GF-D8 (cell line): ENCODE measurements around the gene ELAVL1.
A peak's percentile ranks its signal among the peaks of the same experiment; 100 is the strongest.
"Not testable (repeated sequence)": the region's sequence is repeated elsewhere in the genome, so short reads cannot be mapped to it uniquely, and the experiment has no call there.

Experiments
- DNase-seq: peaks from one replicate; lab custom pipeline; 2025; lab: John Stamatoyannopoulos, UW

Gene ELAVL1

DNA sequence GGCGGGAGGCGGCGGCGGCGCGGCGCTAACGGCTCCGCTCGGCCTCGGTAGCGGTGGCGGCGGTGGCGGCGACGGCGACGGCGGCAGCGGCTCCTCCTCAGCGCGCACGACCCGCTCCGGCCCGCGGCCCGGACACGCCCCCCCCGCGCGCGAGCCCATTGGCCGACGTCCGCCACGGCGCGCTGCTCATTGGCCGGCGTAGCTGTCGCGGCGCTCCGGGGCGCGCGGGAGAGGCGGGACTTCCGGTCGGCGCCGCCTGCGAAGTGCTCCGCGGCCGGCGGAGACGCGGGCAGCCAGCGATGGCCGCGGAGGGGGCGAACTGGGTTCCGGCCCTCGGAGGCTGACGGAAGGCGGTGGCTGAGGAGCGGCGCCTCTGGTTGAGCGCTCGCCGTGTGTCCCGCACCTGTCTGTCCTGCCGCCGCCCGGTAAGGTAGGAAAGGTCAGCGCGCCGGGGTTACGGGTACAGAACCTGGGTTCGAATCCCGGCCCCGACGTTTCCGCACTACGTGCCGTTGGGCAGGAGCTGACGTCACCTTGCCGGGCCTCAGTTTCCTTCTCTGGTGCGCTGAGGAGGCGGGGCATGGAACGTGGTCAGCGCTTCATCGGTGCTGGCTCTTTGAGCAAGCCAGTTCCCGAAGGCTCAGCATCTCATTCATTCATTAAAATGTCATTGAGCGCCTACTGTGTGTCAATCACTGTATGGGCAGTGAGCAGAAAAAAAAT lies at the start of gene ELAVL1:
Gene ELAVL1 (minus strand): TSS at position 108 of the 723 bp plus-strand sequence. CDS start 13,826 bp downstream, outside the sequence.
- peak; percentile 59 for DNase-seq

- no peak for DNase-seq
These were observed 48.7 kb upstream of the ELAVL1 start for GRCh38 chr19:8054169-8054568.

DNA sequence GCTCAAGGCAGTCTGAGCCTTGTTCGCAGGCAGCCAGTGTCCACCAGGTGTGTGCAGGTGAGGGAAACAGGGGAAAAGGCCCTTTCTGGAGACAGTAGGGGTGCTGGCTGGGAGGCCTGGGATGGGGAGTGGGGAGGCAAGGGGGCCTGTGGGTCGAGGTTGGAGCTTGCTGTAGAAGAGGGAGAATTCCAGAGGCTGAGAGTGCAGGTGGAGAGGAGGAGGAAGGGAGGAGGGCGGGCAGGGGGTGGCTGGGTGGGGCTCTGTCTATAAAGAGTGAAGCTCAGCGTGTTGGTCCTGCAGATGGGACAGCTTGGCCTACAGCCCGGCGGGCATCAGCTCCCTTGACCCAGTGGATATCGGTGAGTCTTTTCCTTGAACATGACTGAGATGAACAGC lies 47.0 kb upstream of the ELAVL1 start, which contains the start of gene CCL25:
Gene CCL25 (plus strand): TSS at position 297 of the 396 bp plus-strand sequence. CDS start 290 bp downstream, outside the sequence.
- DNase-seq = no peak

DNA sequence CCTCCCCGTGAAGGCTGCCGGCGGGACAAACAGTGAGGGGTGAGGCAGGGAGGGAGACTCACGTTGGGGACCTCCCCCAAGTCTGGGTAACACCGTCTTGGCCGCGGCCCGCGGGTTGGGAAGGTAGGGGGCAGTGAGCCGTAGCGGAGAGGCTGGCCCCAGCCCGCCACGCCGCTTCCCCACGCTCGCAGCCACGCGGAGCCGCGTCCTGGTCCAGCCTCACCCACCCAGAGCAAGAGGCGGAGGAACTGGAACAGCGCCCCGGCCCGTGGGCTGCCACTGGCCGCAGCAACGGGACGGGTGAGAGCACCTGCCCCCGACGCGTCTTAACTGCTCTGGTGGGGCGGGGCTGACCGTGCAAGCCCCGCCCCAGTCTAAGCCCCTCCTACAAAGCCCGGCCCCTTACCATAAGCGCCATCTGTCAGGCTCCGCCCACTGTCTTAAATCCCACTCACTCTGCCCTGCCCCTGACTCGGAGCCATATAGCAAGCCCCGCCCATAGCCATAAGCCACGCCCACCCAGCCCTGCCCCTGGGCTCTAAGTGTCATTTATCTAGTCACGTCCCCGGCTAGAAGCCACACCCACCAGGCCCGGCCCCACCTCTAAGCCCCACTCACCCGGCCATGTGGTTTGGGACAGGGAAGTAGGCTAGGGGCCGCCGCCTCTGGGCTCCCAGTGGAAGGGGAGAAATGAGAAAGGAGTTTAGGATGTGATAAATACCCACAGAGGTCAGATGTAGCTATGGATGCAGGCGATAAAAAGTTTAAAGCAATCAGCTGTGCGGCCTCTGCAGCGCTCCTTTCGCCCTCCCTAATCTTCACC lies 45.0 kb upstream of the ELAVL1 start:
- peak; percentile 93 for DNase-seq

- DNase-seq = no peak
These were observed 41.2 kb upstream of the ELAVL1 start for GRCh38 chr19:8046569-8047165.

DNA sequence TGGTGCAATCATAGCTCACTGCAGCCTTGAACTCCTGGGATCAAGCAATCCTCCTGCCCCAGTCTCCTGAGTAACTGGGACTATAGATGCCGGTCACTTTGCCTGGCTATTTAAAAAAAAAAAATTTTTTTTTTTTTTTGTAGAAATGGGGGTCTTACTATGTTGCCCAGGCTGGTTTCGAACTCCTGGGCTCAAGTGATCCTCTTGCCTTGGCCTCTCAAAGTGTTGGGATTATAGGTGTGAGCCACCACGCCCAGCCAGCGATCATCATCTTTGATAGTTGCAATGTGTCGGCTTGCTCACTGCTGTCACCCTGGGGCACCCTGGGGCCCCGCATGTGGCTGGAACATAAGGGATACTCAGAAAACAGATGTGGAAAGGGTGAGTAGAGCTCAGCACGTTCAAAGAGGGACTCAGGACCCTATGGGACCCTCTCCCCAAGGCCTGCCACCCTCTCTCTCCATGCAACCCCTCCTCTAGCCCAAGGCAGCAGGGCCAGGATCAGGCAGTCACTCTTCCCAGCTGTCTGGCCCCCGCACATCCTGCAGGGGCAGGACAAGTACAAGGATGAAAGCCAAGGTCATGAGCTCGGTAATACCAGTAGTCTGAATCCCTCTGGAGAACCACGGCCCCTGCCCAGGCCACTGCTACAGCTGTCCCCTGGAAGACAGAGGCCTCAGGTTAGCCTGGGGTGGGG lies 40.6 kb upstream of the ELAVL1 start:
- no peak for DNase-seq

- DNase-seq = no peak
These were observed 38.6 kb upstream of the ELAVL1 start for GRCh38 chr19:8044018-8044417.

GRCh38 chr19:8042900-8043299 lies 37.5 kb upstream of the ELAVL1 start:
- DNase-seq = no peak

GRCh38 chr19:8041531-8041931 lies 36.1 kb upstream of the ELAVL1 start:
- peak; percentile 2 for DNase-seq

DNA sequence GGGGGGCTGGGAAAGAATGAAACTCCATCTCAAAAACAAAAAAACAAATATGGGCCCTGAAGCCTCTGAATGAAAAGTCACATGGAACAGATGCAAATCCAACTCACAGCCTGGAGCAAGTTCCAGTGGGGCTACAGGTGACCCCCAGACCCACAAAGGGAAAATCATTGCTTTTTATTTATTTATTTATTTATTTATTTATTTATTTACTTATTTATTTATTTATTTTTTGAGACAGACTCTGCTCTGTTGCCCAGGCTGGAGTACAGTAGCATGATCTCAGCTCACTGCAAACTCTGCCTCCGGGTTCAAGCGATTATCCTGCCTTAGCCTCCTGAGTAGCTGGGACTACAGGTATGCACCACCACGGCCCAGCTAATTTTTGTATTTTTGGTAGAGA lies 33.8 kb upstream of the ELAVL1 start:
- DNase-seq = no peak

DNA sequence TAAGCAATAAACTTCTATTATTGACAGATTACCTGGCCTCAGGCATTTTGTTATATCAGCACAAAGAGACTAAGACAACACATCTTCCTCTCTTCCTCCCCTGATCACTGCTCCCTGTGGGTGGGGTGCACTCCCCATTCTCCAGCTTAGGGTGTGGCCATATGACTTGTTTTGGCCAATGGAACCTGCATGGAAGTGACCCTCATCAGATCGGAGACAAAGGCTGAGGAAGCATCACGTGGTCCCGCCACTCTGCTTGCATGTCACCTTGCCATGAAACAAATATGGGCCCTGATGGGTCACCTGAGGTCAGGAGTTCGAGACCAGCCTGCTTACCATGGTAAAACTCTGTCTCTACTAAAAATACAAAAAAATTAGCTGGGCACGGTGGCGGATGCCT lies 33.4 kb upstream of the ELAVL1 start:
- no peak for DNase-seq

GRCh38 chr19:8036434-8037099 lies 31.1 kb upstream of the ELAVL1 start:
- DNase-seq = no peak

DNA sequence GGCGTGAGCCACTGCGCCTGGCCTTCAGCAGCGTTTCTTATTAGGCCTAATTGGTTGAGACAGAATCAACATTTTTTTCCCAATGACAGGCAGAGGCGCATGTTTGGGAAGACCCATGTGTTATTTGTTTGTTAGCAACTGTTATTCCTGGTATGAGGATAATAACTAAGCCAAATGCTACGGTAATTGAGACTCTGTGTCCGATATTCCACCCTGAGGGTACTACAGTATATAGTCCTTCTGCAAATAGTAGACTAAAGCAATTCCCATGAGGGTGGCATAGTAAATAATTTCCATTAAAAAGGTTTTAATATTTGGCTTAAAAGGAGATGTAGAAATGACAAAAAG lies 28.7 kb upstream of the ELAVL1 start:
- no peak for DNase-seq

GRCh38 chr19:8033287-8034177 lies 28.1 kb upstream of the ELAVL1 start:
- peak; percentile 44 for DNase-seq

DNA sequence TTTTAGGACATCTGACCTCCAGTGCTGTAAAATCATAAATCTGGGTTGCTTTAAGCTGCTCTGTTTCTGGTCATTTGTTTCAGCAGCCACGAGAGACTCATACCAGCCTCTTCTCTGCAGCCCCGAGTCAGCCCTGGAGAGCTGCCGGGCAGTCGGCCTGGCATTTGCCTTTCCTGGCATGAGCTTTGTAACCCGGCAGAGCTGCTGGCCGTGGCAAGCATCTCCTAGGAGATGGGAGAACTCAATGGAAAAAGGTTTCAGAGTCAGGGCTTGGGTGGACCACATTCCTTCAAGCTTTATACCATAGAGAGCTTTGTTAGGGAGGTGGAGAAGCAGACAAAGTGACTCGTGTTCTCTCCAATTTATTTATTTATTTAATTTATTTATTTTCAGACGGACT lies 25.5 kb upstream of the ELAVL1 start:
- no peak for DNase-seq

GRCh38 chr19:8028951-8029491 lies 23.6 kb upstream of the ELAVL1 start:
- DNase-seq = no peak

- DNase-seq = no peak
These were observed 19.9 kb upstream of the ELAVL1 start for GRCh38 chr19:8025316-8025715.

DNA sequence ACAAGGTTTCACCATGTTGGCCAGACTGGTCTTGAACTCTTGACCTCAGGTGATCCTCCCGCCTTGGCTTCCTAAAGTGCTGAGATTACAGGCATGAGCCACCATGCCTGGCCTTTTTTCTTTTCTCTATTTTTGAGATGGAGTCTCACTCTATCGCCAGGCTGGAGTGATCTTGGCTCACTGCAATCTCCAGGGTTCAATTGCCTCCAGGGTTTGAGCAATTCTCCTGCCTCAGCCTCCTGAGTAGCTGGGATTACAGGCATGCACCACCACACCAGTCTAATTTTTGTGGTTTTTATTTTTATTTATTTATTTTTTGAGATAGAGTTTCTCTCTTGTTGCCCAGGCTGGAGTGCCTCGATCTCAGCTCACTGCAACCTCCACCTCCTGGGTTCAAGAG lies 18.8 kb upstream of the ELAVL1 start:
- DNase-seq = not testable (repeated sequence)

DNA sequence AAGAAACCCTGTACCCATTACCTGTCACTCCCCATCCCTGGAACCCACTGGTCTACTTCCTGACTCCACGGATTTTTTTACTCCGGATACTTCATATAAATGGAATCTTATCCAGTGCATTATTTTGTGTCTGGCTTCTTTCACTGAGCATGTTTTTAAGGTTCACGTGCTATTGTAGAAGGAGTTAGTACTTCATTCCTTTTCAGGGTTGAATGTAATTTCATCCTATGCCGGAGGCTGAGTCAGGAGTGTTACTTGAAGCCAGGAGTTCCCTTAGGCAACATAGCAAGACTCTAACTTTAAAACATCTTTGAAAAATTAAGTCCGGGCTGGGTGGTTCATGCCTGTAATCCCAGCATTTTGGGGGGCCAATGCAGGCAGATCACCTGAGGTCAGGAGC lies 17.9 kb upstream of the ELAVL1 start:
- no peak for DNase-seq

- DNase-seq = no peak
These were observed 16.8 kb upstream of the ELAVL1 start for GRCh38 chr19:8022275-8022674.
